Raji (cell line): ENCODE data around the gene CDAN1.

Experiments used
- POLR2A ChIP-seq: IDR thresholded peaks from 2 replicates; pipeline ENCODE4 v1.6.1; 2011; ENCODE audit warnings: low read depth, low read length, control low read depth; ENCODE audit not compliant: insufficient read depth

The CDAN1 gene

GRCh38 chr15:42721916-42722315, 15.0 kb downstream of the CDAN1 start:
- no peak for TF ChIP-seq POLR2A

DNA sequence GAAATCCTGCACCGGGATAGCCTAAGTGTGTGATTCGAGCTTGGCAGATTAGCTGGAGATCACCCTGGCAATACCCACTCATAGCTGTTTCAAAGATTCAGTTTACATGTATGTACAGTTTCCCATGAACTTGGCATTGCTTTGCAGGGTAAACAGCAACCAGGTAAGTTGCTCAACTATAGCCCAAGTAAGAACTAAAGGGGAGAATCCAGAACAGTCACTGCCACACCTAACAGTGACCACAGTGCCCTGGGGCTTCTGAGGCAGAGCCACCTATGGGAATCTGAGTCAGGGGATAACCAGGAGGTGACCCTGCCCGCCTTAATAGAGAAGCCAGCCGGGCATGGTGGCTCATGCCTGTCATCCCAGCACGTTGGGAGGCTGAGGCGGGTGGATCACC, 15.9 kb downstream of the CDAN1 start:
- TF ChIP-seq POLR2A, result no peak

- TF ChIP-seq POLR2A, result no peak
Observed at GRCh38 chr15:42720071-42720470, 16.9 kb downstream of the CDAN1 start.

DNA sequence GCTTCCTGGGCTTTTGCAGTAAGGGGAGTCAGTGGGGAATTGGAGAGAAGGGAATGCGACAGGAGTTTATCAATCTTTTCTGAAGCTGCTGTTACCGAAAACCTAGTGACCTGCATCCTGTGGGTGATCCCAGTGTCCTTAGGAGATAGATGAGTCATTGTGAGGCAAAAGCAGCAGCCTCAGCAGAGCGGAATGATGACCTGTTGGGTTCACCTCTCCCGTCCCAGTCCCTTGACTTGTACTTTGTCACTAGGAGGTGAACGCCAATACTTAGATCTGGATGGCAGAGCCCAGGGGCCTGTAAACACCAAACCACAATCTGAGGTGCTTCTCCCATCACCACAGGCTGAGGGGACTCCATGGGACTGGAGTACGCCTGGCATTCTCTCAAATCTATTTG, 17.9 kb downstream of the CDAN1 start:
- TF ChIP-seq POLR2A, result no peak

GRCh38 chr15:42716626-42717025, 20.3 kb downstream of the CDAN1 start:
- TF ChIP-seq POLR2A, result no peak

DNA sequence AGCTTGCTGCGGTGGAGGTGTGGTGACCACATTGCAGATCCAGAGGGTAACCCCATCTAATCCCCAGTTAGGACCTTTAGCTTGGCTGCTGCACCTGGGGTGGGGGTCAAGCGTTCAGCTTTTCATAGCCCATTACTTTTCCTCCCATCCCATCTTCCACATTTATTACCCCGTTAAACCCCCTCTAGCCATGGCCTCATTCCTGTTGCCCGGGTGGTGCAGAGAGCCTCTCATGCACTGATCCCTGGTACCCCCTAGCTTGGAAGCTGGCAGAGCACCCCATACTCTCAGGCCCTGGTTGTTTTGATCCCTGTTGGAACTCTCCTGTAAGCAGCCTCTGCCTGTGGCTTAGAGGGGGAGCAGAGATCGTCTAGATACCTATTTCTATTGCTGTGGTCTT, 20.8 kb downstream of the CDAN1 start:
- TF ChIP-seq POLR2A, result no peak

GRCh38 chr15:42712584-42712983, 24.3 kb downstream of the CDAN1 start:
- TF ChIP-seq POLR2A, result no peak

GRCh38 chr15:42711746-42712145, 25.2 kb downstream of the CDAN1 start:
- no peak for TF ChIP-seq POLR2A

DNA sequence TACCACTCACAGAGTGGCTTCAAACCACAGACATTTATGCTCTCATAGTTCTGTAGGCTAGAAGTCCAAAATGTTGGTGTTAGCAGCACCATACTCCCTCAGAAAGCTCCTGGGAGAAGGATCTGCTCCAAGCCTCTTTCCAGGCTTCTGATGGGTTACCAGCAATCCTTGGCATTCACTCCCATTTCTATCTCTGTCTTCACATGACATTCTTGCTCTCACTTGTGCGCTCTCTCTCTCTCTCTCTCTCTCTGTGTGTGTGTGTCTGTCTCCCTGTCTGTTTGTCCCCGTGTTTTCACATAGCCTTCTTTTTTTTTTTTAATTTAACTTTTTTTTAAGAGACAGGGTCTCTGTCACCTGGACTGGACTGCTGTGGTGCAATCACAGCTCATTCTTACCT, 26.3 kb downstream of the CDAN1 start:
- TF ChIP-seq POLR2A, result no peak

DNA sequence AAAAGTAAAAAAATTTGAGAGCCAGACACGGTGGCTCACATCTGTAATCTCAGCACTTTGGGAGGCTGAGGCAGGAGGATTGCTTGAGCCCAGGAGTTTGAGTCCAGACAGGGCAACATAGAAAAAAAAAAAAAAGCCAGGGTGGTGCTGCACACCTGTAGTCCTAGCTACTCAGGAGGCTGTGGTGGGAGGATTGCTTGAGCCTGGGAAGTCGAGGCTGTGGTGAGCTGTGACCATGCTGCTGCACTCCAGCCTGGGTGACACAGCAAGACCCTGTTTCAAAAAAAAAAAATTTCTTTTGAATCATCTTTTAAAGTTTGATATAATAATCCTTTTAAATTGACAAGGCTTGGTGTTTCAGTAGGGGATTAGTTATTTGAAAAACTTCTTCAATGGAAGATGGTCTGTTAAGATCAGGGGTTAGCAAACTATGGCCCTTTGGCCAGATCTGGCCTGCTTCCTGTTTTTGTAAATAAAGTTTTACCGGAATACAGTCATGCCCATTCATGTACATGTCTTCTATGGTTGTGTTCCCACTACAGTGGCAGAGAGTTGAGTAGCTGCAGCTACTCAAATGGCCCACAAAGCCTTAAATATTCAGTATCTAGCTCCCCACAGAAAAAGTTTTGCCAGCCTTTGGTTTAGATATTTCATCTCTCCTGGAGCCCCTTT, 28.9 kb downstream of the CDAN1 start:
- no peak for TF ChIP-seq POLR2A

DNA sequence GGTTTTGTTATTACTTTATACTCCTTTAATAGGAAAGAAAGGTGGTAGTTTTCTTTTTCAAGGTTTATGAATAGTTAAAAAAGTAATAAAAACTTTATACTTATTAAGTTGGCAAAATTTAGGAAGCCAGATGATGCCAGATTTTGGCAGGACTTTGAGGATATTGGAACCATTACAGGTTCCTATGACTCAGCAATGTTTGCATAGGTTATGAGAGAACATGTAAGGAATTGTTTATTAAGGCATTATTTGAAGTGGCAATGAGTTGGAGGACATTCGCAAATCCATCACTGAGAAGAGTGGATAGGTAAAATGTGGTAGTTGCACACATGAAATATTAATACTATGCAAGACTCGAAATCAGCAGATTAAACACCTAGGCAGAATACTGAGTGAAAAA, 29.9 kb downstream of the CDAN1 start:
- TF ChIP-seq POLR2A, result no peak

- TF ChIP-seq POLR2A, result no peak
Observed at GRCh38 chr15:42705336-42705735, 31.6 kb downstream of the CDAN1 start.

DNA sequence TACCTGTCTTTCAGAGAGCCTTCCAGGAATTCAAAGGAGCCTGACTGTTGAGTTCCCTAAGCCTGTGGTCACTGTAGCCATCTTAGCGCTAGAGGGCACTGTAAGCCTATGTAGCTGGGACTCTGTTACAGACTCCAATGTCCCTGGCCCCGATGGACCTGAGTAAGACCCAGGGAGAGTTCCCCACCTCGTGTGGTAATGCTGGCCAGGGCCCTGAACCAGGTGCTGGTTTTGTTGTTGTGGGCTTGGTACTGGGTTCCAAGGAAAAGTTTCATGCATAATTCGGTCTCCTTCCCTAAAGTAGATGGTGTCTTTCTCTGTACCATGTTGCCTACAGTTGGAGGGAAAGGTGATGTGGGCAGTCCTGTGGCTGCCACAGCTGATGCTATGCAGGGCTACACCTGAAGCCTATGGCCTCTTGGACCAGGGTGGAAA, 32.4 kb downstream of the CDAN1 start:
- TF ChIP-seq POLR2A, result no peak

- TF ChIP-seq POLR2A, result no peak
Observed at GRCh38 chr15:42696626-42697025, 40.3 kb downstream of the CDAN1 start.

GRCh38 chr15:42695527-42696071, 41.3 kb downstream of the CDAN1 start:
- TF ChIP-seq POLR2A, result no peak

DNA sequence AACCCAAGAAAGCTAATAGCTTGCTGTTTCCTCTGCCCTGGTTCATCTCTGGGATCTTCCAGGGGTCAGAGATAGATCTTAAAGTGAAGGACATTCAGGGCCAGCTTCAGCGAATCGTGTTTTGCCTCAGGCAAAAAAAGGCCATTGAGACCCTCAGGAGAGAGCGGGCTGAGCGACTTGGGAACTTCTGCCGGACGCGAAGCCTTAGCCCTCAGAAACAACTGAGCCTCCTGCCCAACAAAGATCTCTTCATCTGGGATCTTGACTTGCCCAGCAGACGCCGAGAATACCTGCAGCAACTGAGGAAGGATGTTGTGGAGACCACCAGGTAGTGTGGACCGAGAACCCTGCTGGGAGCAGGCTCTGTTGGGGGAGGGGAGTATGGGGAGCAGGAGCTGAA, 42.5 kb downstream of the CDAN1 start:
- TF ChIP-seq POLR2A, result no peak

DNA sequence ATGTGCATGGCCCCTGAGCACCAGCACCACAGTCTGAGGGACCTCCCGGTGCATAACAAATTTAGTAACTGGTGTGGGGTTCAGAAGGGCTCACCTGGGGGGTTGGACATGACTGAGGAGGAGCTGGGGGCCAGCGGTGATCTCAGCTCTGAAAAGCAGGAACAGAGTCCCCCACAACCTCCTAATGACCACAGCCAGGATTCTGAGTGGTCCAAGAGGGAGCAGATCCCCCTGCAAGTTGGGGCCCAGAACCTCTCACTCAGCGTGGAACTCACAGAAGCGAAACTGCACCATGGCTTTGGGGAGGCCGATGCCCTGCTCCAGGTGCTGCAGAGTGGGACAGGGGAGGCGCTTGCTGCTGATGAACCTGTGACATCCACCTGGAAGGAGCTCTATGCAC, 43.0 kb downstream of the CDAN1 start:
- no peak for TF ChIP-seq POLR2A
